Neural progenitor cell (in vitro differentiated cells): ENCODE data around the gene XIRP1. TPM values are rescaled to one million over a fixed set of nuclear protein-coding genes. Genes with fewer than 3 reads are reported as not detected.

Experiments
- DNase-seq: peaks from one replicate; pipeline ENCODE4 v3.0.0-alpha.2; 2016; ENCODE audit warnings: low spot score
- H2AFZ ChIP-seq: fragments of 200-600 bp; sonication (generic); replicated peaks from 2 replicates; pipeline ENCODE4 v1.6.1; 2016; ENCODE audit warnings: antibody characterized with exemption
- H3F3A ChIP-seq: fragments of 200-600 bp; sonication (generic); 2 replicates; pipeline ENCODE4 v1.6.1; 2016; ENCODE audit warnings: antibody characterized with exemption, low read depth
- H3K27ac ChIP-seq: fragments of 200-600 bp; sonication (generic); 2 replicates; pipeline ENCODE4 v1.5.1; 2016; ENCODE audit warnings: mild to moderate bottlenecking
- H3K27me3 ChIP-seq: fragments of 200-600 bp; sonication (generic); 2 replicates; pipeline ENCODE4 v1.6.1; 2016; ENCODE audit warnings: mild to moderate bottlenecking, moderate library complexity
- H3K36me3 ChIP-seq: fragments of 200-600 bp; sonication (generic); 2 replicates; pipeline ENCODE4 v1.5.1; 2016
- H3K4me1 ChIP-seq: fragments of 200-600 bp; sonication (generic); 2 replicates; pipeline ENCODE4 v1.6.1; 2016; ENCODE audit warnings: mixed run types
- H3K4me2 ChIP-seq: fragments of 200-600 bp; sonication (generic); 2 replicates; pipeline ENCODE4 v1.6.1; 2016
- H3K4me3 ChIP-seq: fragments of 200-600 bp; sonication (generic); 2 replicates; pipeline ENCODE4 v1.5.1; 2016
- H3K79me2 ChIP-seq: fragments of 200-600 bp; sonication (generic); 2 replicates; pipeline ENCODE4 v1.6.1; 2016; ENCODE audit warnings: low read depth
- H3K9ac ChIP-seq: fragments of 200-600 bp; sonication (generic); 2 replicates; pipeline ENCODE4 v1.6.1; 2016
- H3K9me3 ChIP-seq: fragments of 200-600 bp; sonication (generic); 2 replicates; pipeline ENCODE4 v1.5.1; 2016; ENCODE audit warnings: low read depth
- H4K20me1 ChIP-seq: fragments of 200-600 bp; sonication (generic); 2 replicates; pipeline ENCODE4 v1.6.1; 2016; ENCODE audit warnings: low read depth
- H3K27ac Mint-ChIP-seq: 3 replicates; pipeline ENCODE4 v1.8.0; 2021; ENCODE audit warnings: mixed read lengths
- H3K27me3 Mint-ChIP-seq: 2 replicates; pipeline ENCODE4 v1.8.0; 2022; ENCODE audit warnings: low read depth, mild to moderate bottlenecking, inconsistent platforms, moderate library complexity, mixed read lengths; ENCODE audit not compliant: insufficient read depth
- H3K36me3 Mint-ChIP-seq: 3 replicates; pipeline ENCODE4 v1.8.0; 2021; ENCODE audit warnings: mixed read lengths
- H3K4me1 Mint-ChIP-seq: 3 replicates; pipeline ENCODE4 v1.8.0; 2021; ENCODE audit warnings: mixed read lengths
- H3K4me3 Mint-ChIP-seq: 3 replicates; pipeline ENCODE4 v1.8.0; 2021; ENCODE audit warnings: mild to moderate bottlenecking, moderate library complexity, mixed read lengths
- H3K9me3 Mint-ChIP-seq: 3 replicates; pipeline ENCODE4 v1.8.0; 2020; ENCODE audit warnings: mixed read lengths
- CTCF ChIP-seq: fragments of 200-600 bp; sonication (generic); IDR thresholded peaks from 2 replicates; pipeline ENCODE4 v1.5.1; 2017; ENCODE audit warnings: antibody characterized with exemption, mild to moderate bottlenecking
- EZH2 ChIP-seq: fragments of 200-600 bp; sonication (generic); IDR thresholded peaks from 2 replicates; pipeline ENCODE4 v1.6.1; 2017; ENCODE audit warnings: antibody characterized with exemption, mild to moderate bottlenecking, moderate library complexity
- EZH2phosphoT487 ChIP-seq: fragments of 200-600 bp; sonication (generic); IDR thresholded peaks from 2 replicates; pipeline ENCODE4 v1.6.1; 2017; ENCODE audit warnings: antibody characterized with exemption
- total RNA-seq: library from RNA; depleted of rRNA; stranded (reverse); fragments of >200 nt; gene quantifications from 2 replicates; pipeline ENCODE4 v1.2.3, GENCODE V29; 2015; ENCODE audit warnings: low replicate concordance

XIRP1 gene
- total RNA-seq, 1 donor from 2014 or later, result not detected

- Mint-ChIP-seq H3K36me3 (no peaks in the 10 kb centered on the region), H3K27me3 (peaks cover 7% of the 10 kb centered on the region), H3K4me1 (no peaks in the 10 kb centered on the region), H3K27ac (no peak overlapping the region), H3K9me3 (no peaks in the 10 kb centered on the region), H3K4me3 (no peak overlapping the region)
- H3K4me2 ChIP-seq, result no peak overlapping the region
- H3F3A ChIP-seq, result no peaks in the 10 kb centered on the region
- H3K27me3 ChIP-seq, result no peaks in the 10 kb centered on the region
- no peaks in the 10 kb centered on the region for H4K20me1 ChIP-seq
- no peak overlapping the region for H3K27ac ChIP-seq
- H3K4me3 ChIP-seq, result no peak overlapping the region
- no peaks in the 10 kb centered on the region for H3K9me3 ChIP-seq
- peak overlapping the region; percentile 60 for H2AFZ ChIP-seq
- no peaks in the 10 kb centered on the region for H3K4me1 ChIP-seq
- no peak overlapping the region for H3K9ac ChIP-seq
- no peak for DNase-seq
- H3K79me2 ChIP-seq, result no peaks in the 10 kb centered on the region
- H3K36me3 ChIP-seq, result no peaks in the 10 kb centered on the region
- TF ChIP-seq EZH2, result no peak
- no peak for TF ChIP-seq EZH2phosphoT487
- no peak for TF ChIP-seq CTCF
Measured at GRCh38 chr3:39220407-39221140, 28.2 kb upstream of the XIRP1 start.

- Mint-ChIP-seq H3K27ac (no peak overlapping the region), H3K27me3 (peaks cover 7% of the 10 kb centered on the region), H3K4me1 (no peaks in the 10 kb centered on the region), H3K9me3 (no peaks in the 10 kb centered on the region), H3K36me3 (no peaks in the 10 kb centered on the region), H3K4me3 (no peak overlapping the region)
- H3K27ac ChIP-seq, result no peak overlapping the region
- H3K9ac ChIP-seq, result no peak overlapping the region
- H3K4me1 ChIP-seq, result no peaks in the 10 kb centered on the region
- H2AFZ ChIP-seq, result no peak overlapping the region
- H3K79me2 ChIP-seq, result no peaks in the 10 kb centered on the region
- no peak for DNase-seq
- H3K9me3 ChIP-seq, result no peaks in the 10 kb centered on the region
- no peaks in the 10 kb centered on the region for H3K36me3 ChIP-seq
- H4K20me1 ChIP-seq, result no peaks in the 10 kb centered on the region
- no peak overlapping the region for H3K4me2 ChIP-seq
- no peaks in the 10 kb centered on the region for H3F3A ChIP-seq
- no peak overlapping the region for H3K4me3 ChIP-seq
- H3K27me3 ChIP-seq, result no peaks in the 10 kb centered on the region
- no peak for TF ChIP-seq CTCF
- TF ChIP-seq EZH2, result no peak
- TF ChIP-seq EZH2phosphoT487, result no peak
Measured at GRCh38 chr3:39219702-39220101, 27.3 kb upstream of the XIRP1 start.

- Histone ChIP-seq H3K9ac (no peak overlapping the region), H3K4me3 (no peak overlapping the region), H3K27me3 (no peaks in the 10 kb centered on the region), H3K79me2 (no peaks in the 10 kb centered on the region), H2AFZ (no peak overlapping the region), H3K9me3 (no peaks in the 10 kb centered on the region), H3F3A (no peaks in the 10 kb centered on the region), H3K36me3 (no peaks in the 10 kb centered on the region), H3K4me1 (no peaks in the 10 kb centered on the region), H4K20me1 (no peaks in the 10 kb centered on the region), H3K27ac (no peak overlapping the region), H3K4me2 (no peak overlapping the region)
- Mint-ChIP-seq H3K27ac (no peak overlapping the region), H3K4me1 (no peaks in the 10 kb centered on the region), H3K9me3 (no peaks in the 10 kb centered on the region), H3K4me3 (no peak overlapping the region), H3K36me3 (no peaks in the 10 kb centered on the region), H3K27me3 (peaks cover 4% of the 10 kb centered on the region)
- DNase-seq, result no peak
- TF ChIP-seq EZH2phosphoT487 (no peak), EZH2 (no peak), CTCF (no peak)
Measured at GRCh38 chr3:39216176-39216790, 23.9 kb upstream of the XIRP1 start.
